CD4-positive, alpha-beta T cell treated with Interleukin-1 beta for 1 hour (primary cell): Measurements from ENCODE around the gene NGEF.
"Not testable (repeated sequence)": the region's sequence is repeated elsewhere in the genome, so short reads cannot be mapped to it uniquely, and the experiment has no call there.

Experiments
- DNase-seq, 2 donors: peaks; one replicate each; pipeline ENCODE4 v3.0.0-alpha.2; 2020 to 2022

Gene NGEF

GRCh38 chr2:232925153-232925820 is 87.8 kb downstream of the NGEF start:
- no peak for DNase-seq

DNA sequence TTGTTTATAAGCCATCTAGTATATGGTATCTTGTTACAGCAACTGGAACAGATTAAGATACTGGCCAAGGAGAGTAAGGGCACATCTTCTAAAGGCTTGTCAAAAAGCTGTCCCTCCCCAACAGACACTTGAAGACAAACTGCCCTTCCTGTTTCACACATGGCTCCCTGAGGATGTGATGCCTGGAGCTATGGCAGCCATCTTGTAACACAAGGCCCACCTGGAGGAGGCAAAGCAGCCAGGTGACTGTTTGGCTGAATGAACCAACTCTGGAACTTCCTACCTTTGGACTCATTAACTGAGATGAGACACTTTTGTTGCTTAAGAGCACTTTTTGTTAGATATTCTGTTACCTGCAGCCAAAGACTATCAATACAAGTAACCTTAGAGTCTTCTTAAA is 88.6 kb downstream of the NGEF start:
- DNase-seq = no peak

DNA sequence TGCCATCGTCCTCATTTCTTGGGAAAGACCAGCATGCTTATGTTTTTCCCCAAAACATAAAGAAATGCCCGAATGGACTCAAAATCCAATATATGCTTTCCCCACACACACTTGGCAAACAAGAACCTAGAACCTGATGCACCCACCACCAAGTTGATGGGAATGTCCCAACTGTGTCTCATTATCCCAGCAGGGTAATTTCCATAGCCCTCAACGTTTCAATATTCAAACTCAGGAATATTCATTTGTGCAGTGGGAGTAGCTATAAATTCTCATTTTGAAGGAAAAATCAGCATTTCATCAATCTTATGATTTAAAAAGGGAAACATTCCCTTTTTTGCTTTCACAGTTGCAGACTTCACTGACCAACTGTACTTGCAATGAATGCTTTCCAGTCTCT is 92.3 kb downstream of the NGEF start:
- no peak for DNase-seq

- no peak for DNase-seq
Measured at GRCh38 chr2:232920055-232920454, 93.0 kb downstream of the NGEF start.

GRCh38 chr2:232919141-232919540 is 93.9 kb downstream of the NGEF start:
- DNase-seq = no peak

DNA sequence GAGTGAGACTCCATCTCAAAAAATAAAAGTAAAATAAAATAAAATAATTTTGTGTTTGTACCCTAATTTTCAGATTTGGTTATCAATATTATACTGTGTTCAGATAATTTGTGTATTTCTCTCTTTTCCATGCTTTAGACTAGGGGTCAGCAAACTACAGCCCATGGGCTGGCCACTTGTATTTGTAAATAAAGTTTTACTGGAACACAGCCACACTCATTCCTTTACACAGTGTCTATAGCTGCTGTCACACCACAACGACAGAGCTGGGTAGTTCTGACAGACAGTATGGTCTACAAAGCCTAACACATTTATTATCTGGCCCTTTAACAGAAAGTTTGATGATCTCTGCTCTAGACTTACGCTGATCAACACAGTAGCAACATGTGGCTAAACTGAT is 99.2 kb downstream of the NGEF start:
- no peak for DNase-seq

GRCh38 chr2:232911712-232912277 is 101.3 kb downstream of the NGEF start:
- DNase-seq = no peak

GRCh38 chr2:232910376-232910775 is 102.7 kb downstream of the NGEF start:
- no peak for DNase-seq

DNA sequence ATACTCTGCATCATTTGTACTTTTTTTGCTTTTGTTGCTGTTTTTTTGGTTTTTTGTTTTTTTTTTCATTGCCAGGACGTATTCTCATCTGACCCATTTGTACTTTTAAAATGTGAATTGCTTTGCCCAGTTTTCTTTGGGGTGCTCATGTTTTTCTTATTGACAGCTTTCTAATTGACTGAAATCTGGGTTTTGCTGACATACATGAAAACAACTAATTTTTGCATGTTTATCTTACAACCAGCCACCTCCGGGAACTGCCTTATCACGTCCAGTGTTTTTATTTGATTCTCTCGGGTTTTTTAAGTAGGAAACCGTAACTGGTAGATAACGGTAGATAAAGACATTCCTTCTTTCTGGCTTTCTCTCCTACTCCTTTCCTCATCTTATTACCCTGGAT is 104.4 kb downstream of the NGEF start:
- no peak for DNase-seq

DNA sequence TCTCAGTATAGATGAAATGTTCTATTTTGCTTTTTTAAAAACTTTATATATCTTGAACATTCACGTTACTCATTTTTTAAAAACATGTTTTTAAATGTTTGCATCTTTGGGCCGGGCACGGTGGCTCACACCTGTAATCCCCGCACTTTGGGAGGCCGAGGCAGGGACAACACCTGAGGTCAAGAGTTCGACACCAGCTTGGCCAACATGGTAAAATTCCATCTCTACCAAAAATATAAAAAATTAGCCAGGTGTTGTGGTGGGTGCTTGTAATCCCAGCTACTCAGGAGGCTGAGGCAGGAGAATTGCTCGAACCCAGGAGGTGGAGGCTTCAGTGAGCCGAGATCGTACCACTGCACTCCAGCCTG is 105.4 kb downstream of the NGEF start:
- not testable (repeated sequence) for DNase-seq

- not testable (repeated sequence) for DNase-seq
Measured at GRCh38 chr2:232906867-232907717, 106.0 kb downstream of the NGEF start.

DNA sequence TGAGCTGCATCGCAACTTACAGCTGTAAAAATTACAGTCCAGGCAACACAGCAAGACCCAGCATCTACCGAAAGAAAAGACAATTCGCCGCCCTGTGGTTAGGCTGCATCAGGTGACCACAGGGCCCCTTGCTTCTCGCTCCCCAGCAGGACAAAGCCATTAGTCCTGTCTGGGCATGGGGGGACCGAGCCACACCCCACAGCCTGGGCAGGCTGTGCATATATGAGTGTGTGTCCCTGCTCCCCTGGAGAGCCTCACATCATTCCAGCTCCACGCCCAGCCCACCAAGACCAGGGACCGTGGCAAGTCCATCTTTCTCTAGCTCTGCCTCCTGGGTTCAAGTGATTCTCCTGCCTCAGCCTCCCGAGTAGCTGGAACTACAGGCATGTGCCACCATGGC is 109.1 kb downstream of the NGEF start:
- DNase-seq = no peak

GRCh38 chr2:232901736-232902578 is 111.1 kb downstream of the NGEF start:
- peak in 1 of 2 donors; percentile 50 for DNase-seq

- no peak for DNase-seq
Measured at GRCh38 chr2:232900811-232901735, 112.0 kb downstream of the NGEF start.

DNA sequence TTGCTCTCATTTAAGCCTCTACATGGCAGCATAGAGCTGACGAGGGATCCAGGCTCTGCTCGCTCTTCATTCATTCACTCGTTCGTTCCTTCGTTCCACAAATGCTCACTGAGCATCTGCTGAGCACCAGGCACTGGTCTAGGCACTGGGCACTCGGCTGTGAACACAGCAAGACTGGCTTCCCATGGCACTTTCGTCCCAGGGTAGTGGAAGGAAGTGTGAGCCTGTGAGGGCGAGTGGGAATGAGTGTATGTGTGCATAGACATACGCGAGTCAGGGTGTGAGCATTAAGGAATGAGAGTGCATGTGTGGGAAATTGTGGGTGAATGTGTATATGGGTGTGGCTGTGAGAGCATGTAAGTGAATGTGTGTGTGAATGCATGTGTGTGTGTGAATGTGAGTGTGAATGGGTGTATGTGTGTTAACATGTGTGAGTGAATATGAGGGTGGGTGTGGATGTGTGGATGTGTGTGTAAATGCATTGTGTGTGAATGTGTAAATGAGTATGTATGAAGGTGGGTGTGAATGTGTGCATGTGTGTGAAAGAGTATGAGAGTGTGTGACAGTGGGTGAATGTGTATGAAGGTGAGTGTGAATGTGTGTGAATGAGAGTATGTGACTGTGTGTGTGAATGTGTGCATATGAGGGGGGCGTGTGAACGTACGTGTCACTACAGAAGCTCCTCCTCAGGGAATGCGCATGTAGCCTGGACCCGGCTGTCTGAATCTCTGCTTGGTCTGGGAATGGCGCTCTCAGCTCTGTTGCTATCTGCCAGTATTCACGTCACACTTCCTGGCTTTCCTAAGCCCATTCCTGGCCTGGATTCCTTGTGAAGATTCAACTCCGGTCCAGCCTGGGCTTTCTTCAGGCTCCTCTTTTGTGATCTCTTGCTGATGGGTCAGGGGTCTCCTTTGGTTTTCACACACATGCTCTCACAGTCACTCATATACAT is 114.2 kb downstream of the NGEF start:
- no peak for DNase-seq

GRCh38 chr2:232897598-232898408 is 115.3 kb downstream of the NGEF start:
- DNase-seq = no peak

DNA sequence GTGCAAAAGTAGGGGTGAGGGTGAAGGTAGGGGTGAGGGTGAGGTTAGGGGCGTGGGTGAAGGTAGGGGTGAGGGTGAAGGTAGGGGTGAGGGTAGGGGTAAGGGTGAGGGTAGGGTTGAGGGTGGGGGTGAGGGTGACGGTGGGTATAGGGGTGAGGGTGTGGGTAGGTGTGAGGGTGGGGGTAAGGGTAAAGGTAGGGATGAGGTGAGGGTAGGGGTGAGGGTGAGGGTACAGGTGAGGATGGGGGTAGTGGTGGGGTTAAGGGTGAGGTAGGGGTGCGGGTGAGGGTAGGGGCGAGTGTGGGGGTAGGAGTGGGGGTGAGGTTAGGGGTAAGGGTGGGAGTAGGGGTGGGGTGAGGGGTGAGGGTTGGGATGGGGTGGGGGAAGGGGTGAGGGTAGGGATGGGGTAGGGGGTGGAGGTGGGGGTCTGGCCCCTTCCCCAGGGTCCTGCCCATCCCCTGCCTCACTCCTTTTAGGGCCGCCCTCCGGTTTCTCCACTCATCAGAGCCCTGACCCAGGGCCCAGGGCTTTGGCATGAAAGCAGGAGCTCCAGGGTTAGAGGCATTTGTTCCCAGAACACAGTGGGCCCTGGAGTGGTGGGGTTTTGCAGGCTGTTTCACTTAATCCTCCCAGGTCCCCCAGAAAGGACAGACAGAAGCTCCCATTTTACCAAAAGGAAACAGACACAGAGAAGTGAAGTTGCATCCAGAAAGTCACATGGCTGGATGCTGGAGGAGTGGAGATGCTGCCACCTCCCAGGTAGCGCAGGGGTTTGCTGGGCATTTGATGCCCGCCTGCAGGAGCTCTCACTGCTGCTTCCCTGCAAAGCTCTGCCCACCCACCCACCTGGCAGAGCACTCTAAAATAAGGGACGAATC is 116.1 kb downstream of the NGEF start:
- no peak for DNase-seq

GRCh38 chr2:232896111-232896510 is 116.9 kb downstream of the NGEF start:
- DNase-seq = no peak

GRCh38 chr2:232894746-232895145 is 118.3 kb downstream of the NGEF start:
- no peak for DNase-seq
